Prostate gland (tissue), 2 donors: ENCODE measurements around the gene CRISP3. TPM values are rescaled to one million over a fixed set of nuclear protein-coding genes. Genes with fewer than 3 reads are reported as not detected.
"Not testable (repeated sequence)": the region's sequence is repeated elsewhere in the genome, so short reads cannot be mapped to it uniquely, and the experiment has no call there.

Experiments used
- DNase-seq: peaks from one replicate; pipeline ENCODE4 v3.0.0-alpha.2; 2019; ENCODE audit warnings: low spot score
- H3K27ac ChIP-seq, 2 donors: fragments of 200-600 bp; sonication (generic); 2 replicates each; pipeline ENCODE4 v1.5.1; 2017 to 2019
- H3K27me3 ChIP-seq: fragments of 200-600 bp; sonication (generic); replicated peaks from 2 replicates; pipeline ENCODE4 v1.5.1; 2019; ENCODE audit not compliant: insufficient read depth
- H3K36me3 ChIP-seq, 2 donors: fragments of 200-600 bp; sonication (generic); 1 replicate in 1 of 2; 2 replicates in 1 of 2; pipeline versions ENCODE4 v1.5.1 to v1.8.1; 2017 to 2019
- H3K4me1 ChIP-seq: fragments of 200-600 bp; sonication (generic); replicated peaks from 2 replicates; pipeline ENCODE4 v1.5.1; 2019
- H3K4me3 ChIP-seq, 2 donors: fragments of 200-600 bp; sonication (generic); 2 replicates each; pipeline ENCODE4 v1.5.1; 2017 to 2019
- H3K9me3 ChIP-seq: fragments of 200-600 bp; sonication (generic); 2 replicates; pipeline ENCODE4 v1.5.1; 2017
- CTCF ChIP-seq, 4 experiments: fragments of 200-600 bp in 2 of 4; fragments of 450-650 bp in 2 of 4; sonication (generic) in 2 of 4; IDR thresholded peaks; 1 replicate in 3 of 4; 2 replicates in 1 of 4; pipeline ENCODE4 v1.5.1; 2016 to 2019; ENCODE audit warnings: antibody characterized with exemption in 4 of 4, mild to moderate bottlenecking in 2 of 4, moderate library complexity in 2 of 4
- POLR2A ChIP-seq: fragments of 450-650 bp; IDR thresholded peaks from one replicate; pipeline ENCODE4 v1.6.1; 2016; ENCODE audit warnings: antibody characterized with exemption, mild to moderate bottlenecking
- POLR2AphosphoS5 ChIP-seq: sonication (generic); formaldehyde crosslinking; IDR thresholded peaks from one replicate; pipeline ENCODE4 v1.6.1; 2017; ENCODE audit warnings: antibody characterized with exemption
- WGBS: methylation state at CpG from one replicate; pipeline ENCODE4 v1.1.5; 2018; 5-methylcytosine and 5-hydroxymethylcytosine counted together
- intact Hi-C: fragments of 100-400 bp; cut with DNase I; formaldehyde crosslinking; loops from one replicate; pipeline ENCODE4 v1.14.2; 2022
- total RNA-seq, 2 donors: library from RNA; depleted of rRNA; stranded (reverse); fragments of >200 nt; gene quantifications; one replicate each; pipeline ENCODE4 v1.1.0, GENCODE V29; 2016

The CRISP3 gene
- total RNA-seq, 2 donors from 2014 or later, result 0.28 to 0.55 TPM

- H3K27me3 ChIP-seq, result no peaks in the 10 kb centered on the region
- no peak overlapping the region for H3K4me3 ChIP-seq
- DNase-seq, result no peak
- TF ChIP-seq POLR2AphosphoS5 (no peak), CTCF (IDR thresholded peaks at IDR 0.05) (no peak), POLR2A (no peak)
- 92% methylated on average over 3 of the region's 3 CpGs for WGBS
- H3K36me3 ChIP-seq, result no peaks in the 10 kb centered on the region
- intact Hi-C loops, result no loop called here
- no peak overlapping the region for H3K27ac ChIP-seq
- no peaks in the 10 kb centered on the region for H3K4me1 ChIP-seq
- no peaks in the 10 kb centered on the region for H3K9me3 ChIP-seq
Measured at GRCh38 chr6:49732781-49733180, 11.4 kb downstream of the CRISP3 start.

GRCh38 chr6:49730251-49730650 lies 13.9 kb downstream of the CRISP3 start:
- Histone ChIP-seq H3K27ac (no peak overlapping the region), H3K4me3 (no peak overlapping the region), H3K27me3 (no peaks in the 10 kb centered on the region), H3K4me1 (no peaks in the 10 kb centered on the region), H3K9me3 (no peaks in the 10 kb centered on the region), H3K36me3 (no peaks in the 10 kb centered on the region)
- DNase-seq, result no peak
- intact Hi-C loops, result no loop called here
- TF ChIP-seq CTCF (IDR thresholded peaks at IDR 0.05), result no peak
- no peak for TF ChIP-seq POLR2AphosphoS5
- no peak for TF ChIP-seq POLR2A

GRCh38 chr6:49723917-49724316 lies 20.3 kb downstream of the CRISP3 start:
- H3K36me3 ChIP-seq, DNase-seq, H3K27me3 ChIP-seq, H3K9me3 ChIP-seq, H3K27ac ChIP-seq, H3K4me3 ChIP-seq, intact Hi-C loops, H3K4me1 ChIP-seq: not testable (repeated sequence)
- WGBS, result 93% methylated on average over 4 of the region's 4 CpGs

GRCh38 chr6:49721297-49721696 lies 22.9 kb downstream of the CRISP3 start:
- no peaks in the 10 kb centered on the region for H3K27me3 ChIP-seq
- no peak for DNase-seq
- H3K36me3 ChIP-seq, result no peaks in the 10 kb centered on the region
- H3K27ac ChIP-seq, result no peak overlapping the region
- TF ChIP-seq CTCF (IDR thresholded peaks at IDR 0.05) (no peak), POLR2AphosphoS5 (no peak), POLR2A (no peak)
- H3K4me3 ChIP-seq, result no peak overlapping the region
- 63% methylated on average over 2 of the region's 2 CpGs for WGBS
- no peaks in the 10 kb centered on the region for H3K9me3 ChIP-seq
- no peaks in the 10 kb centered on the region for H3K4me1 ChIP-seq
- intact Hi-C loops, result no loop called here

DNA sequence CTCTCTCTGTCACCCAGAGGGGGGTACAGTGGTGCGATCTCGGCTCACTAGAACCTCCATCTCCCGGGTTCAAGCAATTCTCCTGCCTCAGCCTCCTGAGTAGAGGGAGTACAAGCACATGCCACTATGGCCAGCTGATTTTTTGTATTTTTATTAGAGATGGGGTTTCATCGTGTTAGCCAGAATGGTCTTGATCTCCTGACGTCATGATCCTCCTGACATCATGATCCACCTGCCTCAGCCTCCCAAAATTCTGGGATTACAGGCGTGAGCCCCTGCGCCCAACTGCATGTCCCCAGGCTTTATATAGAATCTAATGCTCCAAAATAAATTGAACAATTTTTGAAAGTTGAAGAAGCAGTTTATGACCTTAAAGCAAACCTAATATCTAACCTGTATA lies 23.8 kb downstream of the CRISP3 start:
- no peak for DNase-seq
- no peaks in the 10 kb centered on the region for H3K36me3 ChIP-seq
- no peak overlapping the region for H3K4me3 ChIP-seq
- H3K4me1 ChIP-seq, result no peaks in the 10 kb centered on the region
- intact Hi-C loops, result no loop called here
- H3K27ac ChIP-seq, result no peak overlapping the region
- no peaks in the 10 kb centered on the region for H3K27me3 ChIP-seq
- 88% methylated on average over 7 of the region's 7 CpGs for WGBS
- TF ChIP-seq POLR2AphosphoS5 (no peak), POLR2A (no peak), CTCF (IDR thresholded peaks at IDR 0.05) (no peak)
- H3K9me3 ChIP-seq, result no peaks in the 10 kb centered on the region
